Endothelial cell of umbilical vein (primary cell): ENCODE results near the gene UBE2E2. TPM values are rescaled to one million over a fixed set of nuclear protein-coding genes. Genes with fewer than 3 reads are reported as not detected.

Experiments used
- BruUV-seq: library from RNA; stranded (reverse); fragments of 400-500 nt; replicated peaks from 2 replicates; lab custom pipeline; 2021; lab: Mats Ljungman, UMichigan
- CTCF ChIA-PET: fragments of 300-600, 350-600 bp; sonication (Branson Sonifier 250); formaldehyde crosslinking; loops from one replicate; lab custom pipeline; 2021; ENCODE audit warnings: antibody characterized with exemption, inconsistent platforms; lab: Charles Lee
- POLR2A ChIA-PET: fragments of 300-600, 350-600 bp; sonication (Branson Sonifier 250); formaldehyde crosslinking; loops from one replicate; lab custom pipeline; 2021; ENCODE audit warnings: antibody characterized with exemption, inconsistent platforms; lab: Charles Lee
- DNase-seq: peaks from one replicate; pipeline ENCODE4 v3.0.0-alpha.2; 2011; ENCODE audit warnings: low read depth, low spot score
- FAIRE-seq: peaks from 2 replicates; lab custom pipeline; 2011; peaks lifted over from hg19 to GRCh38; lab: Jason Lieb, UNC
- H2AFZ ChIP-seq: 2 replicates; pipeline ENCODE4 v1.6.0; 2012; ENCODE audit warnings: low read depth, low read length, control low read depth, inconsistent platforms
- H3K27ac ChIP-seq: 2 replicates; pipeline ENCODE4 v1.5.1; 2011; ENCODE audit warnings: low read depth, mild to moderate bottlenecking, control low read depth, low read length, moderate library complexity; ENCODE audit not compliant: insufficient read depth
- H3K27me3 ChIP-seq, 2 experiments: 2 replicates each; pipeline versions ENCODE4 v1.6.0 to v1.6.1; 2011; ENCODE audit warnings: low read length in 2 of 2, mixed read lengths in 1 of 2; ENCODE audit not compliant: control insufficient read depth in 2 of 2, insufficient read depth in 2 of 2
- H3K36me3 ChIP-seq, 2 experiments: 2 replicates in 1 of 2; 3 replicates in 1 of 2; pipeline ENCODE4 v1.5.1; 2011; ENCODE audit warnings: low read length in 2 of 2, mild to moderate bottlenecking in 1 of 2, moderate library complexity in 1 of 2; ENCODE audit not compliant: control insufficient read depth in 2 of 2, insufficient read depth in 2 of 2; ENCODE audit errors: extremely low read depth in 1 of 2
- H3K4me1 ChIP-seq: 3 replicates; pipeline ENCODE4 v1.5.1; 2011; ENCODE audit warnings: mild to moderate bottlenecking, low read length; ENCODE audit not compliant: control insufficient read depth, insufficient read depth; ENCODE audit errors: extremely low read depth
- H3K4me2 ChIP-seq: 2 replicates; pipeline ENCODE4 v1.6.1; 2011; ENCODE audit warnings: low read length, control low read depth, mixed read lengths; ENCODE audit not compliant: insufficient read depth
- H3K4me3 ChIP-seq, 3 experiments: fragments of 200-600 bp in 1 of 3; sonication (generic), shearing (Covaris generic) in 1 of 3; replicated peaks in 1 of 3; 2 replicates each; pipeline ENCODE4 v1.5.1; 2011 to 2016; ENCODE audit warnings: control low read depth in 3 of 3, low read length in 3 of 3, mild to moderate bottlenecking in 2 of 3, inconsistent platforms in 1 of 3, low read depth in 1 of 3, moderate library complexity in 1 of 3; ENCODE audit not compliant: insufficient read depth in 1 of 3
- H3K79me2 ChIP-seq: 2 replicates; pipeline ENCODE4 v1.6.0; 2012; ENCODE audit warnings: low read length, inconsistent platforms; ENCODE audit not compliant: control insufficient read depth, insufficient read depth
- H3K9ac ChIP-seq: replicated peaks from 2 replicates; pipeline ENCODE3; 2011; ENCODE audit warnings: low read length, control low read depth; ENCODE audit not compliant: insufficient read depth; ENCODE audit errors: extremely low read depth
- H3K9me1 ChIP-seq: replicated peaks from 3 replicates; pipeline ENCODE4 v1.6.0; 2011; ENCODE audit warnings: mild to moderate bottlenecking, low read length; ENCODE audit not compliant: control insufficient read depth, insufficient read depth; ENCODE audit errors: extremely low read depth
- H3K9me3 ChIP-seq: replicated peaks from 2 replicates; pipeline ENCODE4 v1.5.1; 2012; ENCODE audit warnings: low read length, inconsistent platforms; ENCODE audit not compliant: control insufficient read depth, insufficient read depth
- H4K20me1 ChIP-seq: replicated peaks from 2 replicates; pipeline ENCODE3; 2011; ENCODE audit warnings: mild to moderate bottlenecking, low read length; ENCODE audit not compliant: control insufficient read depth, insufficient read depth; ENCODE audit errors: extremely low read depth
- EZH2 ChIP-seq: IDR thresholded peaks from 2 replicates; pipeline ENCODE4 v1.6.1; 2012; ENCODE audit warnings: borderline replicate concordance, low read depth, mild to moderate bottlenecking, moderate library complexity, low read length, inconsistent platforms; ENCODE audit not compliant: severe bottlenecking
- FOS ChIP-seq: IDR thresholded peaks from 2 replicates; pipeline ENCODE4 v1.6.1; 2011; ENCODE audit warnings: mild to moderate bottlenecking, low read length, moderate library complexity, borderline replicate concordance; ENCODE audit not compliant: insufficient read depth
- GATA2 ChIP-seq: IDR thresholded peaks from 2 replicates; pipeline ENCODE4 v1.7.0; 2011; ENCODE audit warnings: low read depth, mild to moderate bottlenecking, moderate library complexity, mixed read lengths, low read length; ENCODE audit not compliant: insufficient read length, insufficient read depth
- JUN ChIP-seq: IDR thresholded peaks from 2 replicates; pipeline ENCODE4 v1.6.1; 2011; ENCODE audit warnings: borderline replicate concordance, low read depth; ENCODE audit not compliant: insufficient read length, insufficient read depth
- MYC ChIP-seq: IDR thresholded peaks from one replicate; pipeline ENCODE4 v1.6.1; 2011; ENCODE audit warnings: mild to moderate bottlenecking, low read depth, low read length
- POLR2A ChIP-seq: IDR thresholded peaks from 2 replicates; pipeline ENCODE4 v1.6.1; 2012; ENCODE audit warnings: low read depth, mild to moderate bottlenecking, control low read depth, low read length
- POLR2AphosphoS5 ChIP-seq: IDR thresholded peaks from 2 replicates; pipeline ENCODE4 v1.6.1; 2012; ENCODE audit warnings: low read depth, mild to moderate bottlenecking, control low read depth, low read length, moderate library complexity; ENCODE audit not compliant: insufficient read depth
- dilution Hi-C: fragments of 300-500 bp; cut with MboI; formaldehyde crosslinking; loops from one replicate; pipeline ENCODE4 v1.15.0; 2019; ENCODE audit warnings: low sequenced_read_pairs; ENCODE audit not compliant: extremely low pct_ligation_motif_present
- intact Hi-C: fragments of 100-400 bp; cut with micrococcal nuclease; formaldehyde crosslinking; loops from one replicate; pipeline ENCODE4 v1.10.0; 2022
- polyA plus RNA-seq, 4 experiments: library from polyadenylated mRNA; depleted of rRNA in 3 of 4; stranded (reverse) in 3 of 4; unstranded in 1 of 4; fragments of >200 nt; gene quantifications; 2 replicates each; pipeline versions ENCODE4 v1.2.1 to v1.2.3, GENCODE V29; 2011 to 2012; ENCODE audit warnings: missing spikeins in 1 of 4
- total RNA-seq: library from RNA; stranded (reverse); gene quantifications from 2 replicates; pipeline ENCODE4 v1.2.3, GENCODE V29; 2021
- TF ChIP-seq, protein P1 (sequence below): IDR thresholded peaks from 2 replicates; pipeline ENCODE4 v1.6.1; 2011; ENCODE audit not compliant: insufficient read depth, insufficient read length
- TF ChIP-seq, protein P2 (sequence below), 2 donors: IDR thresholded peaks; 1 replicate in 1 of 2; 2 replicates in 1 of 2; pipeline ENCODE4 v1.5.1; 2011; ENCODE audit warnings: low read length in 2 of 2, mild to moderate bottlenecking in 2 of 2, moderate library complexity in 2 of 2, control low read depth in 1 of 2, inconsistent platforms in 1 of 2, low read depth in 1 of 2; ENCODE audit not compliant: insufficient read depth in 1 of 2; ENCODE audit errors: extremely low read depth in 1 of 2

UBE2E2 gene
- total and polyA plus RNA-seq, 2 donors (not counting 3 experiments of a cell fraction or from before 2014, with no cell fraction given), result 37.0 to 45.4 TPM

- Histone ChIP-seq H3K79me2 (peaks cover 13% of the 10 kb centered on the region), H3K36me3 (no peaks in the 10 kb centered on the region), H3K9ac (no peak overlapping the region), H3K9me3 (no peaks in the 10 kb centered on the region), H3K27ac (no peak overlapping the region), H2AFZ (no peak overlapping the region), H3K4me1 (no peaks in the 10 kb centered on the region), H3K27me3 (no peaks in the 10 kb centered on the region), H3K4me3 (no peak overlapping the region), H3K9me1 (no peaks in the 10 kb centered on the region), H4K20me1 (peaks cover 3% of the 10 kb centered on the region), H3K4me2 (no peak overlapping the region)
- no TSS peak for BruUV-seq
- dilution Hi-C loops (no loop called here), intact Hi-C loops (no loop called here)
- DNase-seq (no peak), FAIRE-seq (no peak)
- TF ChIP-seq GATA2 (no peak), EZH2 (no peak), JUN (no peak), POLR2AphosphoS5 (no peak), MYC (no peak), FOS (no peak), POLR2A (no peak)
- TF ChIP-seq, protein P1, sequence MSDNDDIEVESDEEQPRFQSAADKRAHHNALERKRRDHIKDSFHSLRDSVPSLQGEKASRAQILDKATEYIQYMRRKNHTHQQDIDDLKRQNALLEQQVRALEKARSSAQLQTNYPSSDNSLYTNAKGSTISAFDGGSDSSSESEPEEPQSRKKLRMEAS, result no peak
- TF ChIP-seq, protein P2, sequence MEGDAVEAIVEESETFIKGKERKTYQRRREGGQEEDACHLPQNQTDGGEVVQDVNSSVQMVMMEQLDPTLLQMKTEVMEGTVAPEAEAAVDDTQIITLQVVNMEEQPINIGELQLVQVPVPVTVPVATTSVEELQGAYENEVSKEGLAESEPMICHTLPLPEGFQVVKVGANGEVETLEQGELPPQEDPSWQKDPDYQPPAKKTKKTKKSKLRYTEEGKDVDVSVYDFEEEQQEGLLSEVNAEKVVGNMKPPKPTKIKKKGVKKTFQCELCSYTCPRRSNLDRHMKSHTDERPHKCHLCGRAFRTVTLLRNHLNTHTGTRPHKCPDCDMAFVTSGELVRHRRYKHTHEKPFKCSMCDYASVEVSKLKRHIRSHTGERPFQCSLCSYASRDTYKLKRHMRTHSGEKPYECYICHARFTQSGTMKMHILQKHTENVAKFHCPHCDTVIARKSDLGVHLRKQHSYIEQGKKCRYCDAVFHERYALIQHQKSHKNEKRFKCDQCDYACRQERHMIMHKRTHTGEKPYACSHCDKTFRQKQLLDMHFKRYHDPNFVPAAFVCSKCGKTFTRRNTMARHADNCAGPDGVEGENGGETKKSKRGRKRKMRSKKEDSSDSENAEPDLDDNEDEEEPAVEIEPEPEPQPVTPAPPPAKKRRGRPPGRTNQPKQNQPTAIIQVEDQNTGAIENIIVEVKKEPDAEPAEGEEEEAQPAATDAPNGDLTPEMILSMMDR (IDR thresholded peaks at IDR 0.05; ENCODE audit: extremely low read depth in 1 of 2, insufficient read depth in 1 of 2, low read depth in 1 of 2, low read length in 2 of 2), result no peak
- CTCF ChIA-PET, result interaction anchor here (1.2 kb wide), 1 partner anchor 19 kb away, joined by 3 read pairs; no protein-coding TSS in a partner anchor
- POLR2A ChIA-PET, result no interaction called here
Observed at GRCh38 chr3:23246651-23247050, 43.5 kb downstream of the UBE2E2 start.
